Inflammatory macrophage treated with lipopolysaccharide for 1 hour (primary cell): ENCODE data around the gene TBC1D9.

Source experiments
- DNase-seq, 2 donors: peaks; one replicate each; pipeline ENCODE4 v3.0.0-alpha.2; 2020 to 2022

TBC1D9 gene

GRCh38 chr4:140753329-140753728 lies 2.9 kb downstream of the TBC1D9 start:
- no peak for DNase-seq

- DNase-seq, result no peak
These were observed 3.7 kb downstream of the TBC1D9 start for GRCh38 chr4:140752291-140753068.

- no peak for DNase-seq
These were observed 5.7 kb downstream of the TBC1D9 start for GRCh38 chr4:140750470-140750869.

- no peak for DNase-seq
These were observed 8.0 kb downstream of the TBC1D9 start for GRCh38 chr4:140748171-140748570.

- peak; percentile 41 to 67 for DNase-seq
These were observed 9.6 kb downstream of the TBC1D9 start for GRCh38 chr4:140746546-140746945.

GRCh38 chr4:140744421-140744820 lies 11.8 kb downstream of the TBC1D9 start:
- no peak for DNase-seq

- peak; percentile 48 to 53 for DNase-seq
These were observed 12.8 kb downstream of the TBC1D9 start for GRCh38 chr4:140743194-140743931.

- DNase-seq, result no peak
These were observed 13.4 kb downstream of the TBC1D9 start for GRCh38 chr4:140742838-140743193.

- DNase-seq, result no peak
These were observed 15.1 kb downstream of the TBC1D9 start for GRCh38 chr4:140740906-140741670.

GRCh38 chr4:140740422-140740821 lies 15.8 kb downstream of the TBC1D9 start:
- DNase-seq, result no peak

GRCh38 chr4:140739971-140740370 lies 16.2 kb downstream of the TBC1D9 start:
- no peak for DNase-seq

- peak; percentile 79 to 89 for DNase-seq
These were observed 18.0 kb downstream of the TBC1D9 start for GRCh38 chr4:140738139-140738538.

- DNase-seq, result no peak
These were observed 19.4 kb downstream of the TBC1D9 start for GRCh38 chr4:140736669-140737343.

GRCh38 chr4:140735779-140736391 lies 20.3 kb downstream of the TBC1D9 start:
- no peak for DNase-seq

- DNase-seq, result no peak
These were observed 20.9 kb downstream of the TBC1D9 start for GRCh38 chr4:140735317-140735716.

- DNase-seq, result no peak
These were observed 23.4 kb downstream of the TBC1D9 start for GRCh38 chr4:140732780-140733179.

- peak; percentile 56 to 78 for DNase-seq
These were observed 26.7 kb downstream of the TBC1D9 start for GRCh38 chr4:140729344-140730049.

GRCh38 chr4:140726776-140727500 lies 29.2 kb downstream of the TBC1D9 start:
- no peak for DNase-seq

GRCh38 chr4:140725556-140725955 lies 30.6 kb downstream of the TBC1D9 start:
- DNase-seq, result no peak

GRCh38 chr4:140724760-140725159 lies 31.4 kb downstream of the TBC1D9 start:
- DNase-seq, result peak; percentile 95 to 96
